WI38 (cell line): ENCODE results near the gene SLC30A3.

Source experiments
- H3K4me3 ChIP-seq: 2 replicates; pipeline ENCODE4 v1.5.1; 2011; ENCODE audit warnings: low read depth, mild to moderate bottlenecking, control low read depth, low read length
- CTCF ChIP-seq: IDR thresholded peaks from 2 replicates; pipeline ENCODE4 v1.5.1; 2012; ENCODE audit warnings: low read depth, mild to moderate bottlenecking, control low read depth, low read length

Gene SLC30A3

GRCh38 chr2:27263287-27264252, 723 bp upstream of the SLC30A3 start:
- no peak for TF ChIP-seq CTCF
- 0 out of 2 replicates have a peak overlapping the region, but pooled peaks have one; percentile 8 for H3K4me3 ChIP-seq

- TF ChIP-seq CTCF = no peak
- no peak overlapping the region for H3K4me3 ChIP-seq
These were observed 935 bp downstream of the SLC30A3 start for GRCh38 chr2:27261926-27262298.

GRCh38 chr2:27261241-27261925, 1.5 kb downstream of the SLC30A3 start:
- TF ChIP-seq CTCF = no peak
- no peak overlapping the region for H3K4me3 ChIP-seq

- no peak overlapping the region for H3K4me3 ChIP-seq
- no peak for TF ChIP-seq CTCF
These were observed 4.8 kb downstream of the SLC30A3 start for GRCh38 chr2:27258051-27258450.

- TF ChIP-seq CTCF = no peak
- no peak overlapping the region for H3K4me3 ChIP-seq
These were observed 5.9 kb downstream of the SLC30A3 start for GRCh38 chr2:27256855-27257454.

GRCh38 chr2:27255660-27256059, 7.2 kb downstream of the SLC30A3 start:
- no peak for TF ChIP-seq CTCF

More at GRCh38 chr2:27255660-27256059, 7.2 kb downstream of the SLC30A3 start:
- no peak overlapping the region for H3K4me3 ChIP-seq
